Kidney (tissue), 19 donors: ENCODE data around the gene CXorf49. TPM values are rescaled to one million over a fixed set of nuclear protein-coding genes. Genes with fewer than 3 reads are reported as not detected.
"Not testable (repeated sequence)": the region's sequence is repeated elsewhere in the genome, so short reads cannot be mapped to it uniquely, and the experiment has no call there.

Experiments
- DNase-seq, 5 donors: peaks; one replicate each; pipeline ENCODE4 v3.0.0-alpha.2; 2013 to 2020
- FAIRE-seq: peaks from 2 replicates; lab custom pipeline; 2012; peaks lifted over from hg19 to GRCh38; lab: Jason Lieb, UNC
- H3K27ac ChIP-seq, 2 donors: one replicate each; pipeline ENCODE4 v1.7.0; 2013; ENCODE audit warnings: low read depth in 2 of 2, low read length in 2 of 2, inconsistent platforms in 1 of 2
- H3K27me3 ChIP-seq: one replicate; pipeline ENCODE4 v1.7.1; 2013; ENCODE audit warnings: low read length, inconsistent platforms; ENCODE audit not compliant: control insufficient read depth, insufficient read depth
- H3K36me3 ChIP-seq, 3 donors: one replicate each; pipeline versions ENCODE4 v1.7.0 to v1.7.1; 2013; ENCODE audit warnings: low read length in 3 of 3, control low read depth in 1 of 3, inconsistent platforms in 1 of 3; ENCODE audit not compliant: insufficient read depth in 3 of 3, control insufficient read depth in 2 of 3
- H3K4me1 ChIP-seq, 3 donors: one replicate each; pipeline versions ENCODE4 v1.7.0 to v1.7.1; 2013; ENCODE audit warnings: low read length in 3 of 3, inconsistent platforms in 1 of 3, low read depth in 1 of 3; ENCODE audit not compliant: control insufficient read depth in 2 of 3, insufficient read depth in 2 of 3
- H3K4me3 ChIP-seq, 3 donors: one replicate each; pipeline versions ENCODE4 v1.7.0 to v1.8.1; 2013; ENCODE audit warnings: low read length in 3 of 3, control low read depth in 1 of 3, inconsistent platforms in 1 of 3
- H3K9ac ChIP-seq, 3 donors: one replicate each; pipeline versions ENCODE4 v1.7.0 to v1.7.1; 2013; ENCODE audit warnings: low read length in 3 of 3, control low read depth in 1 of 3, inconsistent platforms in 1 of 3
- H3K9me3 ChIP-seq, 3 donors: one replicate each; pipeline versions ENCODE4 v1.7.0 to v1.7.1; 2013; ENCODE audit warnings: low read length in 3 of 3, control low read depth in 1 of 3, inconsistent platforms in 1 of 3; ENCODE audit not compliant: control insufficient read depth in 2 of 3, insufficient read depth in 1 of 3
- intact Hi-C: fragments of 100-400 bp; cut with DNase I; formaldehyde crosslinking; loops from one replicate; pipeline ENCODE4 v1.11.1; 2022
- long read RNA-seq, 10 donors: library from polyadenylated mRNA in 1 of 10; unstranded in 1 of 10; transcript quantifications; one replicate each; pipeline ENCODE4 v2.0.0 and lab custom pipeline, GENCODE V29; 2021 to 2026
- polyA plus RNA-seq: library from polyadenylated mRNA; stranded (reverse); fragments of 350-450 nt; fragmentation: Illumina TruSeq; extraction: RNeasy Lipid Tissue Mini Kit (QIAGEN cat#74804); gene quantifications from one replicate; pipeline ENCODE4 v1.2.3, GENCODE V29; 2014; ENCODE audit warnings: low read depth, low replicate concordance; ENCODE audit not compliant: insufficient read depth
- total RNA-seq: library from RNA; stranded (reverse); fragmentation: NEBNext Ultra II Directional; extraction: Animal tissue kit (Norgen Biotek cat#: 25700); gene quantifications from one replicate; pipeline ENCODE4 v1.2.1, GENCODE V29; 2021
- donor health status: control.
- donor health status: control.
- donor health status: DM: yes; HTN: yes; CAD: no.
- donor health status: Normal renal cell carcinoma (clear cell type).

Gene CXorf49
- total RNA-seq (not detected), polyA plus RNA-seq (not detected)
- long read RNA-seq, donor 1, result 0 reads
- long read RNA-seq, donor 2, result 0 reads
- long read RNA-seq, donor 3, partial matches to known transcripts, result 0 of 1 reads
- long read RNA-seq, donor 3, other reads (novel, unspliced or antisense), result 0 of 1 reads
- long read RNA-seq, donor 4, result 0 reads
- long read RNA-seq, donor 5, result 0 reads
- long read RNA-seq, donor 6, result 0 reads
- long read RNA-seq, donor 7, result 0 reads
- long read RNA-seq, donor 8, result 0 reads
- long read RNA-seq, donor 9, result 0 reads
- long read RNA-seq, donor 10, result 0 reads

- DNase-seq, H3K27me3 ChIP-seq, H3K9me3 ChIP-seq, H3K36me3 ChIP-seq, H3K27ac ChIP-seq, H3K4me3 ChIP-seq, H3K4me1 ChIP-seq, H3K9ac ChIP-seq, intact Hi-C loops, FAIRE-seq: not testable (repeated sequence)
These were observed at the start of gene CXorf49 for GRCh38 chrX:71718185-71718584. Gene CXorf49 (minus strand): TSS chrX:71718285. CDS start chrX:71718151, 134 bp downstream.

DNA sequence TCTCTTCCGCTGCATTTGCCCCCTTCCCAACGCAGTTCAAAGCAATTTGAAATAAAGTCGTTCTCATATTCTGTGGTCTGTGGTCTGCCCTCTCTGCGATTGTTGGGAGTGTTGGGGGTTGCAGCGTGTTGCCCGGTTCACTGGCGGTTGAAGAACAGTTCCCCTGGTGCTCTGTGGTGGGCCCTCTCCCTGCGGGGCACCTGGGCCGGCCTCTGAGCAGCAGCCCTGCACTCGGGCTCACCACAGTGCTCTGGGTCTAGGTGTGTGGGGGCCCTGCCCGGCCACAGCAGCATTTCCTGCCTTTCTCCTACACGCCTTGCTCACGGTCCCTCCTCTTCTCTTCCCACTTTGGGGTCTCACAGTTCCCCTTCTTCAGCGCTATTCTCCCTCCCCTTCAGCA lies 49.0 kb upstream of the CXorf49 start:
- intact Hi-C loops, H3K36me3 ChIP-seq, H3K27me3 ChIP-seq, H3K4me3 ChIP-seq, H3K9ac ChIP-seq, H3K27ac ChIP-seq, H3K9me3 ChIP-seq, DNase-seq, H3K4me1 ChIP-seq, FAIRE-seq: not testable (repeated sequence)

GRCh38 chrX:71765613-71766012 lies 47.5 kb upstream of the CXorf49 start:
- H3K36me3 ChIP-seq, H3K9ac ChIP-seq, H3K4me3 ChIP-seq, intact Hi-C loops, H3K27me3 ChIP-seq, H3K9me3 ChIP-seq, DNase-seq, H3K27ac ChIP-seq, FAIRE-seq, H3K4me1 ChIP-seq: not testable (repeated sequence)

DNA sequence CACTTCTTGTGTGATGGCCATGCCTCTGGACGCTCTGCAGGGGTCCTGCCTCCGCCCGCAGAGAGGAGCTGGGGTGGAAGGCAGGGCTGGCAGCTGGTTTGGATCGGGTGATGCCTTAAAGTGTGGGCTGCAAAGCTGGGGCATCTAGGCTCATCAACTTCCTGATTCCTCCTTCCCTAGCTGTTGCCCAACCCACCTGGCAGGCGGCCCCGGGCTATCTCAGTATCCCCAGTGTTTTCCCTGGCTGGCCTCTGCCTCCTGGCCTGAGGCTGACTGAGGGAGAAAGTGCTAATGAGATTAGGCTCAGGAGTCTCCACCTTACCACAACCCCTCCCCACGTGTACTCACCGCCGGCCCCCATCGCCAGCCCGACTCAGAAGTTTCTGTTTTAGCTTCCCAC lies 46.7 kb upstream of the CXorf49 start:
- intact Hi-C loops, DNase-seq, H3K27me3 ChIP-seq, FAIRE-seq, H3K27ac ChIP-seq, H3K36me3 ChIP-seq, H3K9ac ChIP-seq, H3K4me1 ChIP-seq, H3K4me3 ChIP-seq, H3K9me3 ChIP-seq: not testable (repeated sequence)

- intact Hi-C loops, H3K27ac ChIP-seq, H3K9ac ChIP-seq, DNase-seq, H3K4me3 ChIP-seq, H3K36me3 ChIP-seq, H3K4me1 ChIP-seq, H3K27me3 ChIP-seq, H3K9me3 ChIP-seq, FAIRE-seq: not testable (repeated sequence)
These were observed 45.0 kb upstream of the CXorf49 start, which contains the start of gene CXorf49B for GRCh38 chrX:71763049-71763448. Gene CXorf49B (plus strand): TSS chrX:71763349. CDS start chrX:71763424, 75 bp downstream.

DNA sequence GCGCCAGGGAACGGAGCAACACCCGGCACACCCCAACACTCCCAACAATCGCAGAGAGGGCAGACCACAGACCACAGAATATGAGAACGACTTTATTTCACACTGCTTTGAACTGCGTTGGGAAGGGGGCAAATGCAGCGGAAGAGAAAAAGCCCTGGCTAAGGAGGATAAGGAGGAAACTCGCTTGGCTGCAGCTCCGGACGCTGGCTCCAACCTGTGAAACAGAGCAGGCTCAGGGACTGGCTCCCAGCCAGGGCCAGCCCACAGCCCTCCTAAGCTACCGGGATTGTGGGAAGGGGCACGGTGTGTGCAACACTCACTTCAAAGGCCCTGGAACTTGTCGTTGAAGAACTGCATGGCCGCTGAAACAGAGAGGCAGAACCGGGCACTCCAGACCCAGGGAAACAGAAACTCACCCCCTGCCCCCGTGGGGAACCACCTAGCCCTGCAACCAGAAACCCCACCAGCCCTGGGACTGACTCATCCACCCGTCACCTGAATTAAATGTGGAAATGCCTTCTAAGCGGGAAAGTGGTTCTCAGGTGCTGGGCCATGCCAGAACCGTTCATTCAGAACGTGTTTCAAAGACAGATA lies 42.7 kb upstream of the CXorf49 start:
- H3K27me3 ChIP-seq, DNase-seq: not testable (repeated sequence)

DNA sequence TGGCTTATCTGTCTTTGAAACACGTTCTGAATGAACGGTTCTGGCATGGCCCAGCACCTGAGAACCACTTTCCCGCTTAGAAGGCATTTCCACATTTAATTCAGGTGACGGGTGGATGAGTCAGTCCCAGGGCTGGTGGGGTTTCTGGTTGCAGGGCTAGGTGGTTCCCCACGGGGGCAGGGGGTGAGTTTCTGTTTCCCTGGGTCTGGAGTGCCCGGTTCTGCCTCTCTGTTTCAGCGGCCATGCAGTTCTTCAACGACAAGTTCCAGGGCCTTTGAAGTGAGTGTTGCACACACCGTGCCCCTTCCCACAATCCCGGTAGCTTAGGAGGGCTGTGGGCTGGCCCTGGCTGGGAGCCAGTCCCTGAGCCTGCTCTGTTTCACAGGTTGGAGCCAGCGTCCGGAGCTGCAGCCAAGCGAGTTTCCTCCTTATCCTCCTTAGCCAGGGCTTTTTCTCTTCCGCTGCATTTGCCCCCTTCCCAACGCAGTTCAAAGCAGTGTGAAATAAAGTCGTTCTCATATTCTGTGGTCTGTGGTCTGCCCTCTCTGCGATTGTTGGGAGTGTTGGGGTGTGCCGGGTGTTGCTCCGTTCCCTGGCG lies 2.3 kb upstream of the CXorf49 start:
- H3K27ac ChIP-seq, H3K9me3 ChIP-seq, FAIRE-seq, H3K36me3 ChIP-seq, H3K4me3 ChIP-seq, DNase-seq, H3K27me3 ChIP-seq, H3K9ac ChIP-seq, H3K4me1 ChIP-seq, intact Hi-C loops: not testable (repeated sequence)

More for the DNA sequence above, 42.7 kb upstream of the CXorf49 start:
- H3K4me3 ChIP-seq, H3K27ac ChIP-seq, H3K36me3 ChIP-seq, H3K4me1 ChIP-seq, H3K9ac ChIP-seq, intact Hi-C loops, FAIRE-seq, H3K9me3 ChIP-seq: not testable (repeated sequence)

DNA sequence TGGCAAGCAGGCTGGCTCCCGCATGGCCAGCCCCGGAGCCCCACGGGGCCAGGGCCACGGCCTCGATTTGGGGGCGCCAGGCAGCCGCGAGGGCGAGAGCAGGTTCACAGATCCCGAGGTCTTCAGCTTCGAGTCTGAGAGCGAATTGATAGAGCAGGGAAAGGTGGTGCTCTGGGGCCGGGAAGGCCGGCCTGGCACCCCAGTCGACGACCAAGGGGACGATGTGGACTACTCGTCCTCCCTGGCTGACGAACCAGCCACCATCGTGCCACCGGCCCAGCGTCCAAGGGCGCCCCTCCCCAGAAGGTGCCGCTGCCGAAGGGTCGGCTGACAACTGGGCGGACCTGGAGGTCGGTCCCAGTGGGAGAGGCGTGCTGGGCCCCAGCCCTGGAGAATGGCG lies 1.1 kb upstream of the CXorf49 start:
- H3K9me3 ChIP-seq, H3K4me3 ChIP-seq, H3K27ac ChIP-seq, intact Hi-C loops, H3K27me3 ChIP-seq, H3K36me3 ChIP-seq, FAIRE-seq, H3K4me1 ChIP-seq, H3K9ac ChIP-seq: not testable (repeated sequence)
- peak in 1 of 5 donors; percentile 69 for DNase-seq
